ENCODE results near the gene TMPRSS5. TPM values are rescaled to one million over a fixed set of nuclear protein-coding genes. Genes with fewer than 3 reads are reported as not detected.

TMPRSS5 gene
- total RNA-seq, 4 donors from 2014 or later = 1.2 to 4.9 (median 1.8) TPM

- H3K27me3 ChIP-seq = no peaks in the 10 kb centered on the region
- 66% methylated on average over 10 of the region's 10 CpGs for WGBS
Measured at GRCh38 chr11:113681711-113682413, 24.2 kb downstream of the TMPRSS5 start.

GRCh38 chr11:113681282-113681681 lies 24.8 kb downstream of the TMPRSS5 start:
- Histone ChIP-seq H3K9me3 (no peaks in the 10 kb centered on the region), H3K4me1 (no peaks in the 10 kb centered on the region), H3K36me3 (no peaks in the 10 kb centered on the region), H3K27ac (no peak overlapping the region), H3K4me3 (no peak overlapping the region), H3K27me3 (no peaks in the 10 kb centered on the region)
- 91% methylated on average over 6 of the region's 6 CpGs for WGBS
- DNase-seq (ENCODE audit: low spot score in 2 of 2) = no peak
- TF ChIP-seq CTCF (IDR thresholded peaks at IDR 0.05) (no peak), POLR2A (IDR thresholded peaks at IDR 0.05) (no peak), POLR2AphosphoS5 (IDR thresholded peaks at IDR 0.05) (no peak), EP300 (IDR thresholded peaks at IDR 0.05) (no peak)

More at GRCh38 chr11:113681711-113682413, 24.2 kb downstream of the TMPRSS5 start:
- no peak overlapping the region for H3K27ac ChIP-seq
- H3K4me1 ChIP-seq = no peaks in the 10 kb centered on the region
- no peak overlapping the region for H3K4me3 ChIP-seq
- no peaks in the 10 kb centered on the region for H3K36me3 ChIP-seq
- TF ChIP-seq CTCF (IDR thresholded peaks at IDR 0.05) = no peak
- TF ChIP-seq EP300 (IDR thresholded peaks at IDR 0.05) = no peak
- TF ChIP-seq POLR2AphosphoS5 (IDR thresholded peaks at IDR 0.05) = no peak
- TF ChIP-seq POLR2A (IDR thresholded peaks at IDR 0.05) = no peak
- no peaks in the 10 kb centered on the region for H3K9me3 ChIP-seq
- DNase-seq (ENCODE audit: low spot score in 2 of 2) = no peak

- TF ChIP-seq CTCF (IDR thresholded peaks at IDR 0.05) (no peak), POLR2A (IDR thresholded peaks at IDR 0.05) (no peak), POLR2AphosphoS5 (IDR thresholded peaks at IDR 0.05) (no peak), EP300 (IDR thresholded peaks at IDR 0.05) (no peak)
- DNase-seq (ENCODE audit: low spot score in 2 of 2) = no peak
- H3K9me3 ChIP-seq = no peaks in the 10 kb centered on the region
- WGBS = 89% methylated on average over 5 of the region's 5 CpGs
- H3K27ac ChIP-seq = no peak overlapping the region
- H3K27me3 ChIP-seq = no peaks in the 10 kb centered on the region
- no peaks in the 10 kb centered on the region for H3K36me3 ChIP-seq
- H3K4me1 ChIP-seq = no peaks in the 10 kb centered on the region
- H3K4me3 ChIP-seq = no peak overlapping the region
Measured at GRCh38 chr11:113677685-113678084, 28.4 kb downstream of the TMPRSS5 start.

GRCh38 chr11:113675565-113675964 lies 30.5 kb downstream of the TMPRSS5 start:
- DNase-seq (ENCODE audit: low spot score in 2 of 2) = no peak
- no peak for TF ChIP-seq POLR2A (IDR thresholded peaks at IDR 0.05)
- TF ChIP-seq EP300 (IDR thresholded peaks at IDR 0.05) = no peak
- no peak for TF ChIP-seq POLR2AphosphoS5 (IDR thresholded peaks at IDR 0.05)
- WGBS = 74% methylated on average over 5 of the region's 5 CpGs

GRCh38 chr11:113675003-113675561 lies 31.0 kb downstream of the TMPRSS5 start:
- 65% methylated on average over 5 of the region's 5 CpGs for WGBS
- no peaks in the 10 kb centered on the region for H3K9me3 ChIP-seq
- no peak for TF ChIP-seq EP300 (IDR thresholded peaks at IDR 0.05)
- no peak for TF ChIP-seq POLR2AphosphoS5 (IDR thresholded peaks at IDR 0.05)
- TF ChIP-seq CTCF (IDR thresholded peaks at IDR 0.05) = no peak
- no peak for TF ChIP-seq POLR2A (IDR thresholded peaks at IDR 0.05)

More at GRCh38 chr11:113675565-113675964, 30.5 kb downstream of the TMPRSS5 start:
- Histone ChIP-seq H3K27me3 (no peaks in the 10 kb centered on the region), H3K4me3 (no peak overlapping the region), H3K27ac (no peak overlapping the region), H3K9me3 (no peaks in the 10 kb centered on the region), H3K4me1 (no peaks in the 10 kb centered on the region), H3K36me3 (no peaks in the 10 kb centered on the region)

More at GRCh38 chr11:113675003-113675561, 31.0 kb downstream of the TMPRSS5 start:
- no peaks in the 10 kb centered on the region for H3K36me3 ChIP-seq
- no peak for DNase-seq (ENCODE audit: low spot score in 2 of 2)
- no peak overlapping the region for H3K27ac ChIP-seq
- no peaks in the 10 kb centered on the region for H3K27me3 ChIP-seq
- H3K4me3 ChIP-seq = no peak overlapping the region
- H3K4me1 ChIP-seq = no peaks in the 10 kb centered on the region

All from suprapubic skin (tissue), 4 donors.